DOHH2 (cell line): ENCODE results near the gene MUC2.

ENCODE experiments used
- H3F3A ChIP-seq: fragments of 200-600 bp; sonication (generic), shearing (Covaris generic); 2 replicates; pipeline ENCODE4 v1.6.0; 2016; ENCODE audit warnings: antibody characterized with exemption, mild to moderate bottlenecking; ENCODE audit not compliant: control insufficient read depth, insufficient read depth
- H3K27ac ChIP-seq: fragments of 200-600 bp; sonication (generic); 2 replicates; pipeline ENCODE4 v1.5.1; 2014; ENCODE audit warnings: low read depth, mild to moderate bottlenecking, low read length, moderate library complexity
- H3K27me3 ChIP-seq: fragments of 200-600 bp; sonication (generic); 2 replicates; pipeline ENCODE4 v1.6.1; 2014; ENCODE audit warnings: mild to moderate bottlenecking, low read length, mixed read lengths; ENCODE audit not compliant: control insufficient read depth
- H3K36me3 ChIP-seq: fragments of 200-600 bp; sonication (generic); 2 replicates; pipeline ENCODE4 v1.6.1; 2014; ENCODE audit warnings: mild to moderate bottlenecking, low read length, moderate library complexity, mixed read lengths; ENCODE audit not compliant: control insufficient read depth
- H3K4me1 ChIP-seq: fragments of 200-600 bp; sonication (generic); 2 replicates; pipeline ENCODE4 v1.6.1; 2014; ENCODE audit warnings: mild to moderate bottlenecking, low read length, mixed read lengths; ENCODE audit not compliant: control insufficient read depth
- H3K4me2 ChIP-seq: fragments of 200-600 bp; sonication (generic); 2 replicates; pipeline ENCODE4 v1.6.0; 2014; ENCODE audit warnings: mild to moderate bottlenecking, low read length, moderate library complexity
- H3K4me3 ChIP-seq: fragments of 200-600 bp; sonication (generic); 2 replicates; pipeline ENCODE4 v1.5.1; 2014; ENCODE audit warnings: mild to moderate bottlenecking, low read length, mixed read lengths
- H3K79me2 ChIP-seq: fragments of 200-600 bp; sonication (generic); 2 replicates; pipeline ENCODE4 v1.6.1; 2014; ENCODE audit warnings: mild to moderate bottlenecking, low read length, mixed read lengths; ENCODE audit not compliant: control insufficient read depth
- H3K9me2 ChIP-seq: fragments of 200-600 bp; sonication (generic); replicated peaks from 2 replicates; pipeline ENCODE4 v1.6.1; 2014; ENCODE audit warnings: mild to moderate bottlenecking, low read length, mixed read lengths; ENCODE audit not compliant: control insufficient read depth
- H3K9me3 ChIP-seq: fragments of 200-600 bp; sonication (generic); 2 replicates; pipeline ENCODE4 v1.6.1; 2014; ENCODE audit warnings: antibody characterized with exemption, low read length, mixed read lengths; ENCODE audit not compliant: control insufficient read depth, insufficient read depth
- H4K20me1 ChIP-seq: fragments of 200-600 bp; sonication (generic); 2 replicates; pipeline ENCODE4 v1.6.0; 2014; ENCODE audit warnings: low read depth, mild to moderate bottlenecking, antibody characterized with exemption, low read length, moderate library complexity; ENCODE audit not compliant: control insufficient read depth, insufficient read depth
- EZH2phosphoT487 ChIP-seq: fragments of 200-600 bp; sonication (generic); IDR thresholded peaks from 2 replicates; pipeline ENCODE4 v1.6.1; 2017; ENCODE audit warnings: borderline replicate concordance, mild to moderate bottlenecking, antibody characterized with exemption, low read length, moderate library complexity, mixed read lengths
- TF ChIP-seq, protein P1 (sequence below): fragments of 200-600 bp; sonication (generic); IDR thresholded peaks from one replicate; pipeline ENCODE4 v1.5.1; 2014; ENCODE audit warnings: antibody characterized with exemption, mild to moderate bottlenecking, low read depth, low read length; ENCODE audit not compliant: poor library complexity, severe bottlenecking

MUC2 gene

DNA sequence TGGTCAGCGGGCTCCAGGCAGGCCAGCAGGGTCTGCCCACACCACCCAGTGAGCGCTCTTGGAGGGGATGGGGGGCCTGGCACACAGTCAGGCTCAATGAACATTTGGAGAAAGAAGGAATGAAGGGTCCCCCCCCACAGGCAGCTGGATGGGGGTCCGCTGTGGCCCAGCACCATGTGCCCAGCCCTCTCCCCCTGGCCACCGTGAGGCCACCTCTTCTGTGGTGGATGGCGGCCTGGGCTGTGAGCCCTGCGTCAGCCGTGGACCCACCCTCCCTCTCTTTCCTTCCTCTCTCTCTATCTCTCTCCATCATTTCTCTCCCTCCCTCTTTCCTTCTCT, 48.0 kb downstream of the MUC2 start:
- Histone ChIP-seq H3K9me3 (no peaks in the 10 kb centered on the region), H3K4me1 (no peaks in the 10 kb centered on the region), H3K27me3 (no peaks in the 10 kb centered on the region), H3F3A (no peaks in the 10 kb centered on the region), H3K4me3 (no peak overlapping the region), H3K36me3 (no peaks in the 10 kb centered on the region), H4K20me1 (no peaks in the 10 kb centered on the region), H3K4me2 (no peak overlapping the region), H3K9me2 (no peaks in the 10 kb centered on the region), H3K27ac (no peak overlapping the region), H3K79me2 (no peaks in the 10 kb centered on the region)
- no peak for TF ChIP-seq EZH2phosphoT487
- TF ChIP-seq, protein P1, sequence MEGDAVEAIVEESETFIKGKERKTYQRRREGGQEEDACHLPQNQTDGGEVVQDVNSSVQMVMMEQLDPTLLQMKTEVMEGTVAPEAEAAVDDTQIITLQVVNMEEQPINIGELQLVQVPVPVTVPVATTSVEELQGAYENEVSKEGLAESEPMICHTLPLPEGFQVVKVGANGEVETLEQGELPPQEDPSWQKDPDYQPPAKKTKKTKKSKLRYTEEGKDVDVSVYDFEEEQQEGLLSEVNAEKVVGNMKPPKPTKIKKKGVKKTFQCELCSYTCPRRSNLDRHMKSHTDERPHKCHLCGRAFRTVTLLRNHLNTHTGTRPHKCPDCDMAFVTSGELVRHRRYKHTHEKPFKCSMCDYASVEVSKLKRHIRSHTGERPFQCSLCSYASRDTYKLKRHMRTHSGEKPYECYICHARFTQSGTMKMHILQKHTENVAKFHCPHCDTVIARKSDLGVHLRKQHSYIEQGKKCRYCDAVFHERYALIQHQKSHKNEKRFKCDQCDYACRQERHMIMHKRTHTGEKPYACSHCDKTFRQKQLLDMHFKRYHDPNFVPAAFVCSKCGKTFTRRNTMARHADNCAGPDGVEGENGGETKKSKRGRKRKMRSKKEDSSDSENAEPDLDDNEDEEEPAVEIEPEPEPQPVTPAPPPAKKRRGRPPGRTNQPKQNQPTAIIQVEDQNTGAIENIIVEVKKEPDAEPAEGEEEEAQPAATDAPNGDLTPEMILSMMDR, result no peak

GRCh38 chr11:1123970-1124369, 49.3 kb downstream of the MUC2 start:
- no peak for TF ChIP-seq EZH2phosphoT487
- TF ChIP-seq, protein P1, result no peak
- no peaks in the 10 kb centered on the region for H4K20me1 ChIP-seq
- no peaks in the 10 kb centered on the region for H3F3A ChIP-seq
- H3K27me3 ChIP-seq, result no peaks in the 10 kb centered on the region
- no peaks in the 10 kb centered on the region for H3K36me3 ChIP-seq
- no peaks in the 10 kb centered on the region for H3K9me2 ChIP-seq
- H3K4me1 ChIP-seq, result no peaks in the 10 kb centered on the region
- no peak overlapping the region for H3K4me3 ChIP-seq
- no peaks in the 10 kb centered on the region for H3K79me2 ChIP-seq
- H3K4me2 ChIP-seq, result no peak overlapping the region
- H3K9me3 ChIP-seq, result no peaks in the 10 kb centered on the region
- H3K27ac ChIP-seq, result no peak overlapping the region
